Cardiac muscle cell (in vitro differentiated cells and primary cell): ENCODE results near the gene SMAGP. TPM values are rescaled to one million over a fixed set of nuclear protein-coding genes. Genes with fewer than 3 reads are reported as not detected.
"Not testable (repeated sequence)": the region's sequence is repeated elsewhere in the genome, so short reads cannot be mapped to it uniquely, and the experiment has no call there.

Experiments
- DNase-seq, 2 donors: peaks; one replicate each; pipeline versions ENCODE4 v3.0.0 to v3.0.0-alpha.2; 2010 to 2017; ENCODE audit warnings: low read depth in 1 of 2, low spot score in 1 of 2
- H3K27ac ChIP-seq: fragments of 200-600 bp; sonication (generic); 2 replicates; pipeline ENCODE4 v1.5.1; 2016
- H3K27me3 ChIP-seq: fragments of 200-600 bp; sonication (generic); 2 replicates; pipeline ENCODE4 v1.6.0; 2016; ENCODE audit warnings: control low read depth
- H3K36me3 ChIP-seq: fragments of 200-600 bp; sonication (generic); 2 replicates; pipeline ENCODE4 v1.5.1; 2016; ENCODE audit warnings: control low read depth
- H3K4me1 ChIP-seq: fragments of 200-600 bp; sonication (generic); 2 replicates; pipeline ENCODE4 v1.8.1; 2017; ENCODE audit warnings: low read depth, mild to moderate bottlenecking, mixed run types
- H3K4me3 ChIP-seq: fragments of 200-600 bp; sonication (generic); 2 replicates; pipeline ENCODE4 v1.5.1; 2016; ENCODE audit warnings: mild to moderate bottlenecking
- H3K9me3 ChIP-seq: fragments of 200-600 bp; sonication (generic); 2 replicates; pipeline ENCODE4 v1.5.1; 2017; ENCODE audit warnings: low read depth, mild to moderate bottlenecking, control low read depth
- polyA plus RNA-seq: library from polyadenylated mRNA; unstranded; fragments of >200 nt; fragmentation: Nextera tagmentation; extraction: Ambion mirVana; gene quantifications from 2 replicates; pipeline ENCODE4 v1.2.1, GENCODE V29; 2016
- total RNA-seq: library from RNA; depleted of rRNA; stranded (reverse); fragments of >200 nt; gene quantifications from 2 replicates; pipeline ENCODE4 v1.2.3, GENCODE V29; 2016
- TF ChIP-seq, protein P1 (sequence below): IDR thresholded peaks from 2 replicates; pipeline ENCODE4 v1.5.1; 2012; ENCODE audit warnings: low read depth, mild to moderate bottlenecking, low read length

SMAGP gene
- total and polyA plus RNA-seq, 2 experiments from 2014 or later: 3.0 to 4.7 TPM

DNA sequence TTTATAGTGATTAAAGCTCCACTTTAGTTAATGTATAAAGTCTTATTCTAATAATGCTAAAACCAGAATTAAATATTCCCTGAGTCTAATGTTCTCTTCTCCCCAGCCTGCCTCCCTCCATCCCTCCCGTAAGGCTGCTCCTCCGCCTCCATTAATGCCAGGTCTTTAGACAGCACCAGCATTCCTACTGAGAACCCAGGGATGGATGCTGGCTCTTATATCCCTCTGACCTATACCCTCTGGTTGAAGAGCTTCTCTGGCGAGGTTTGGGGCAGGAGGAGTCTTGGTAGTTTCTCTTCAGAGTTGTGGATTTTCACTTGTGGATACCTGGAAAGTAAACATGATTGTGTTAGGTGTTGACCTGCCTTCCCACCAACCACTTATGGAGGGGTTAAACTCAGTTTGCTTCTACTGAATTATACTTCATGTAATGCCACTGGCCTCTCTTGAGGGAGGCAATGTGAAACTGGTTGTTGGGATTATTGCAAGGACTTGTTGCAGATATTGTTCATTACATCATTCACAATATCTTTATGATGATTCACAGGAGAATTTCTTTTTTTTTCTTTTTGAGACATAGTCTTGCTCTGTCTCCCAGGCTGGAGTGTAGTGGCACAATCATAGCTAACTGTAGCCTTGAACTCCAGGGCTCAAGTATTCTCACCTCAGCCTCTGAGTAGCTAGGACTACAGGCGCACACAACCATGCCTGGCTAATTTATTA is 11.1 kb upstream of the SMAGP start:
- DNase-seq: peak in 1 of 2 donors; percentile 66
- H3K9me3 ChIP-seq: no peaks in the 10 kb centered on the region
- H3K27ac ChIP-seq: no peak overlapping the region
- no peak overlapping the region for H3K4me3 ChIP-seq
- peaks cover 6% of the 10 kb centered on the region for H3K27me3 ChIP-seq
- TF ChIP-seq, protein P1, sequence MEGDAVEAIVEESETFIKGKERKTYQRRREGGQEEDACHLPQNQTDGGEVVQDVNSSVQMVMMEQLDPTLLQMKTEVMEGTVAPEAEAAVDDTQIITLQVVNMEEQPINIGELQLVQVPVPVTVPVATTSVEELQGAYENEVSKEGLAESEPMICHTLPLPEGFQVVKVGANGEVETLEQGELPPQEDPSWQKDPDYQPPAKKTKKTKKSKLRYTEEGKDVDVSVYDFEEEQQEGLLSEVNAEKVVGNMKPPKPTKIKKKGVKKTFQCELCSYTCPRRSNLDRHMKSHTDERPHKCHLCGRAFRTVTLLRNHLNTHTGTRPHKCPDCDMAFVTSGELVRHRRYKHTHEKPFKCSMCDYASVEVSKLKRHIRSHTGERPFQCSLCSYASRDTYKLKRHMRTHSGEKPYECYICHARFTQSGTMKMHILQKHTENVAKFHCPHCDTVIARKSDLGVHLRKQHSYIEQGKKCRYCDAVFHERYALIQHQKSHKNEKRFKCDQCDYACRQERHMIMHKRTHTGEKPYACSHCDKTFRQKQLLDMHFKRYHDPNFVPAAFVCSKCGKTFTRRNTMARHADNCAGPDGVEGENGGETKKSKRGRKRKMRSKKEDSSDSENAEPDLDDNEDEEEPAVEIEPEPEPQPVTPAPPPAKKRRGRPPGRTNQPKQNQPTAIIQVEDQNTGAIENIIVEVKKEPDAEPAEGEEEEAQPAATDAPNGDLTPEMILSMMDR: no peak
- H3K36me3 ChIP-seq: no peaks in the 10 kb centered on the region
- H3K4me1 ChIP-seq: no peaks in the 10 kb centered on the region

GRCh38 chr12:51275088-51275487 is 4.9 kb upstream of the SMAGP start:
- Histone ChIP-seq H3K27ac (no peak overlapping the region), H3K36me3 (no peaks in the 10 kb centered on the region), H3K27me3 (peaks cover 20% of the 10 kb centered on the region), H3K4me1 (no peaks in the 10 kb centered on the region), H3K9me3 (no peaks in the 10 kb centered on the region), H3K4me3 (no peak overlapping the region)
- TF ChIP-seq, protein P1: no peak
- no peak for DNase-seq

DNA sequence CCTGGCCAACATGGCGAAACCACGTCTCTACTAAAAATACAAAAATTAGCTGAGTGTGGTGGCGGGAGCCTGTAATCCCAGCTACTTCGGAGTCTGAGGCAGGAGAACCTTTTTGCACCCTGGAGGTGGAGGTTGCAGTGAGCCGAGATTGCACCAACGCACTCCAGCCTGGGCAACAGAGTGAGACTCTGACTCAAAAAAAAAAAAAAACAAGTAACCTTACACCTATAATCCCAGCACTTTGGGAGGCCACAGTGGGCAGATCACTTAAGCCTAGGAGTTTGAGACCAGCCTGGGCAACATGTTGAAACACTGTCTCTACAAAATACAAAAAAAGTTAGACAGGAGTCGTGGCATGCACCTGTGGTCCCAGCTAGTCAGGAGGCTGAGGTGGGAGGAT is 2.6 kb upstream of the SMAGP start:
- H3K36me3 ChIP-seq, H3K4me3 ChIP-seq, H3K27ac ChIP-seq, H3K9me3 ChIP-seq, H3K4me1 ChIP-seq, DNase-seq: not testable (repeated sequence)
- H3K27me3 ChIP-seq: peaks cover 17% of the 10 kb centered on the region

GRCh38 chr12:51270951-51271518 is 820 bp upstream of the SMAGP start:
- no peak overlapping the region for H3K27ac ChIP-seq
- no peaks in the 10 kb centered on the region for H3K36me3 ChIP-seq
- H3K4me3 ChIP-seq: peak overlapping the region; percentile 66
- H3K9me3 ChIP-seq: no peaks in the 10 kb centered on the region
- no peaks in the 10 kb centered on the region for H3K4me1 ChIP-seq
- TF ChIP-seq, protein P1: no peak
- DNase-seq: peak in 1 of 2 donors; percentile 68
- peaks cover 17% of the 10 kb centered on the region for H3K27me3 ChIP-seq

DNA sequence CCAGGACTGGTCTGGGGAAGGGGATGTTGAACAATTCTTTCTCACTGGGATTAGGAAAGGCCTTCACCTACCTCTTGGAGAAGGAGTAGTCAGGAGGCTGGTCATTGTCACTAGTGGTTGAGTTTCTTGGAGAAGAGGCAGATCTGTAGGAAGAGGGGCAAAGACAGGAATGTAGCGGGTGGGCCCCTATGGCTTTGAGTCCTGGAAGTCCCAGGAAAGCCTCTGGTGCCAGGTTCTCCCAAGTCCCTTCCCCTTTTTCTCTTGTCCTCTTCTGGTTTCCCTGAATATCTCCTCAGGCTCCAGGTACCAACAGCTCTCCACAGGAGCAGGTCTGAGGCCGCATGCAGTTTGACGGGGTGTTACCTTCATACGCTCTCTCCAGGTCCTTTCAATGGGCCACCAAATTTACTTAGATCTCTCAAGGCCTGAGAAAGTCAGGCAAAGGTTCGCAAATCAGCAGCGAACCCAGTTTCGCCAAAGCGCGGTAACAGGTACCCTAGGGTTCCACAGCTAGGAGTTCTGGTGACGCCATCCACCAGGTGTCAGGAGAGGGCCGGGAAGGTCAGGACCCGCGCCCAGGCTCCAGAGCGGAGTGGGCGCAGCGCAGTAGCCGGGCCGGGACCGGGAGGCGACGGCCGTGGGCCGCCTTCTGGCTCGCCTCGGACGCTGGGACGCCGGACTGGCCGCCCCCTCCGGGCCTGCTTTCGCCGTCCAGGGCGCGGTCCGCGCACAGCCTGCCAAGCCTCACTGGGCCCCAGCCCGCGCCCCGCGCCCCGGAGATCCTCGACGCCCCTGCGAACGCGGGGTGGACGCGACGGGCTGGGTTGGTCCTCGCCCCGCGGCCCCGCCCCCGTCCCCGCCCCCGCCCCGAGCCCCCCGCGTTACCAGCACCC is 795 bp downstream of the SMAGP start:
- H3K36me3 ChIP-seq: no peaks in the 10 kb centered on the region
- no peak overlapping the region for H3K27ac ChIP-seq
- no peaks in the 10 kb centered on the region for H3K4me1 ChIP-seq
- peak; percentile 61 to 67 for DNase-seq
- TF ChIP-seq, protein P1: peak; percentile 38
- H3K9me3 ChIP-seq: no peaks in the 10 kb centered on the region
- H3K4me3 ChIP-seq: peak overlapping the region; percentile 66
- H3K27me3 ChIP-seq: peaks cover 17% of the 10 kb centered on the region
